HL-60 (cell line): ENCODE measurements around the gene CBX5.

Experiments
- CTCF ChIP-seq: IDR thresholded peaks from one replicate; pipeline ENCODE4 v1.5.1; 2011; ENCODE audit warnings: low read length, control low read depth, inconsistent platforms; ENCODE audit not compliant: insufficient read depth
- POLR2AphosphoS5 ChIP-seq: IDR thresholded peaks from 2 replicates; pipeline ENCODE4 v1.6.1; 2012; ENCODE audit warnings: low read depth

GRCh38 chr12:54294953-54295566 lies 15.1 kb upstream of the CBX5 start:
- no peak for TF ChIP-seq CTCF
- TF ChIP-seq POLR2AphosphoS5: 0 out of 2 replicates have a peak, but pooled peaks have one; percentile 47
